Measurements from ENCODE around the gene CHRNA9. TPM values are rescaled to one million over a fixed set of nuclear protein-coding genes. Genes with fewer than 3 reads are reported as not detected.

CHRNA9 gene
- total and polyA plus RNA-seq, 2 of the 13 experiments (the other 11 are each of a cell fraction or from before 2014, with no cell fraction given), result not detected

DNA sequence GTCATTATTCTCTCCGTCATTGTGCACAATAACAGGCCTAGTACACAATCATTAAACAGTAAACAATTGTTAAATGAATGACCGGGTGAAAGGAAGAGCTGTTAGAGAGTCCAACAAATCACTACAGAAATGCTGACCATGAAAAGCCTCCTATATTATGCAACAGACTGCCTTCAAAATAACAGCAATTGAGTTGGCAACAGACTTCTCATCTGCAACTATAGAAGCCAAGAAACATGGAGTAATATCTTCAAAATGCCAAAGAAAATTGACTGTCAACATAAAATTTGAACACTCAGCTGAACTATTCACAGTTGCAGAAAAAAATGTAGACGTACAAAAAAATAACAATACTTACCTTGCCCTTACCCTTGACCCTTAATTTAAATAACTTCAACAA, 26.2 kb downstream of the CHRNA9 start:
- ATAC-seq, result no peak
- H3K9me3 ChIP-seq (ENCODE audit: low read length), result 0 out of 2 replicates have a peak, but pooled peaks cover 3% of the 10 kb centered on the region
- H3K4me3 ChIP-seq (replicated peaks in 1 of 3; ENCODE audit: insufficient read depth in 1 of 3, low read depth in 2 of 3, low read length in 3 of 3), result no peak overlapping the region
- 51% methylated on average over 3 of the region's 3 CpGs for WGBS (ENCODE audit: low lambda C conversion rate)
- FAIRE-seq, result no peak
- intact Hi-C loops (cut with micrococcal nuclease; ENCODE audit: unreplicated experiment) (no loop called here), in situ Hi-C loops (cut with HindIII; ENCODE audit: extremely low pct_ligation_motif_present, low pct_unique_long_range_greater_than_20kb) (no loop called here)
- H4K20me1 ChIP-seq (ENCODE audit: insufficient read depth, low read length), result no peaks in the 10 kb centered on the region
- TF ChIP-seq ZNF331 (CRISPR knock-in tag; IDR thresholded peaks at IDR 0.05), result no peak
- peak; percentile 93; the same call in 1 of the 2 replicates for TF ChIP-seq ZNF34 (CRISPR knock-in tag; IDR thresholded peaks at IDR 0.05; ENCODE audit: borderline replicate concordance)
- no peak for TF ChIP-seq HNF4A (CRISPR knock-in tag; IDR thresholded peaks at IDR 0.05)
- no peak overlapping the region for H3K27ac ChIP-seq (ENCODE audit: extremely low read length, insufficient read depth, low read length)
- BruUV-seq (replicated peaks), result no TSS peak
- CTCF ChIA-PET (ENCODE audit: low intra/inter-chr PET ratio, low total read pairs), result no interaction called here
- no peak overlapping the region for H3K9ac ChIP-seq (ENCODE audit: insufficient read depth, low read depth, low read length)
- no peak overlapping the region for H2AFZ ChIP-seq (ENCODE audit: low read length)
- H3K27me3 ChIP-seq (ENCODE audit: control insufficient read depth in 1 of 2, insufficient read depth in 2 of 2, low read length in 2 of 2), result no peaks in the 10 kb centered on the region
- no peak overlapping the region for H3K4me2 ChIP-seq (ENCODE audit: low read depth, low read length)
- H3K4me1 ChIP-seq (ENCODE audit: insufficient read depth, low read length), result peaks cover 13% of the 10 kb centered on the region
- no peak for DNase-seq (ENCODE audit: low spot score)
- POLR2A ChIA-PET, result no interaction called here
- H3K79me2 ChIP-seq (ENCODE audit: insufficient read depth, low read length), result no peaks in the 10 kb centered on the region
- H3K36me3 ChIP-seq (replicated peaks in 1 of 2; ENCODE audit: control insufficient read depth in 1 of 2, insufficient read depth in 2 of 2, low read length in 2 of 2), result no peaks in the 10 kb centered on the region

DNA sequence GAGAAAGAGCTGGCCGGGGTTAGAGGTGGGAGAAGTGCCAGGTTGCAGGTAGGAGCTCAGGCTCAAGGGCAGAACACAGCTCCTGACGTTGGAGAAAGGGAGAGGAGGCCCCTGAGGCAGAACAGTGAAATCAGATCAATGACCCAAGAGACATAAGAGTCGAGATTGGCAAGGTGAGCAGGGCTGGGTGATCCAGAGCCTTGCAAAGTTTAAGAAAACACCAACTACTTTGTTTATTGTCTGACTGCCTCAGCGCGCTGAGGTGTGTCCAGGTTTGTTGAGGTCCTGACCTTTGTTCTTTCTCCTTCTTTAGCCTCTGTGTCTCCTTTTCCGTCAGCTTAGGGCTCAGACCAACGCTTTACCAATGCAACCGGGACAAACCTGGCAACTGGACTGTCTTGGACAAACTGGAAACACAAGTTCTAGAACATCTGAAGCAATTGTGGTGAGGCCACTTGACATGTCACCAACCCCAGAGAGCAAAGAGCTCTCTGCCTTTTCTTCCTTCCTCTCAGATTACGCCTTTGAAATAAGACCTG, 28.3 kb downstream of the CHRNA9 start:
- Histone ChIP-seq H3K79me2 (ENCODE audit: insufficient read depth, low read length) (no peaks in the 10 kb centered on the region), H3K36me3 (replicated peaks in 1 of 2; ENCODE audit: control insufficient read depth in 1 of 2, insufficient read depth in 2 of 2, low read length in 2 of 2) (no peaks in the 10 kb centered on the region), H3K9ac (ENCODE audit: insufficient read depth, low read depth, low read length) (no peak overlapping the region), H2AFZ (ENCODE audit: low read length) (no peak overlapping the region), H3K4me1 (ENCODE audit: insufficient read depth, low read length) (peaks cover 26% of the 10 kb centered on the region), H3K27ac (ENCODE audit: extremely low read length, insufficient read depth, low read length) (no peak overlapping the region), H3K27me3 (ENCODE audit: control insufficient read depth in 1 of 2, insufficient read depth in 2 of 2, low read length in 2 of 2) (no peaks in the 10 kb centered on the region), H3K4me2 (ENCODE audit: low read depth, low read length) (0 out of 2 replicates have a peak overlapping the region, but pooled peaks have one; percentile 18), H3K9me3 (ENCODE audit: low read length) (0 out of 2 replicates have a peak, but pooled peaks cover 3% of the 10 kb centered on the region), H3K4me3 (replicated peaks in 1 of 3; ENCODE audit: insufficient read depth in 1 of 3, low read depth in 2 of 3, low read length in 3 of 3) (no peak overlapping the region), H4K20me1 (ENCODE audit: insufficient read depth, low read length) (no peaks in the 10 kb centered on the region)
- DNase-seq (ENCODE audit: low spot score) (no peak), ATAC-seq (no peak), FAIRE-seq (no peak)
- in situ Hi-C loops (cut with HindIII; ENCODE audit: extremely low pct_ligation_motif_present, low pct_unique_long_range_greater_than_20kb) (no loop called here), intact Hi-C loops (cut with micrococcal nuclease; ENCODE audit: unreplicated experiment) (no loop called here)
- CTCF ChIA-PET (ENCODE audit: low intra/inter-chr PET ratio, low total read pairs), result no interaction called here
- 0 out of 2 replicates have a peak, but pooled peaks have one; percentile 5 for TF ChIP-seq HNF4A (CRISPR knock-in tag; IDR thresholded peaks at IDR 0.05)
- no peak for TF ChIP-seq ZNF720 (CRISPR knock-in tag; IDR thresholded peaks at IDR 0.05)
- no peak for TF ChIP-seq MED8 (CRISPR knock-in tag; IDR thresholded peaks at IDR 0.05; ENCODE audit: insufficient replicate concordance)
- no peak for TF ChIP-seq KDM4B (CRISPR knock-in tag; IDR thresholded peaks at IDR 0.05)
- no peak for TF ChIP-seq EED (CRISPR knock-in tag; IDR thresholded peaks at IDR 0.05)
- TF ChIP-seq MAF1 (CRISPR knock-in tag; IDR thresholded peaks at IDR 0.05; ENCODE audit: borderline replicate concordance), result no peak
- BruUV-seq (replicated peaks), result no TSS peak
- POLR2A ChIA-PET, result no interaction called here
- WGBS (ENCODE audit: low lambda C conversion rate), result 15% methylated on average over 8 of the region's 9 CpGs
